ENCODE data around the gene NAXD.
A peak's percentile ranks its signal among the peaks of the same experiment; 100 is the strongest.
"Not testable (repeated sequence)": the region's sequence is repeated elsewhere in the genome, so short reads cannot be mapped to it uniquely, and the experiment has no call there.

NAXD gene

DNA sequence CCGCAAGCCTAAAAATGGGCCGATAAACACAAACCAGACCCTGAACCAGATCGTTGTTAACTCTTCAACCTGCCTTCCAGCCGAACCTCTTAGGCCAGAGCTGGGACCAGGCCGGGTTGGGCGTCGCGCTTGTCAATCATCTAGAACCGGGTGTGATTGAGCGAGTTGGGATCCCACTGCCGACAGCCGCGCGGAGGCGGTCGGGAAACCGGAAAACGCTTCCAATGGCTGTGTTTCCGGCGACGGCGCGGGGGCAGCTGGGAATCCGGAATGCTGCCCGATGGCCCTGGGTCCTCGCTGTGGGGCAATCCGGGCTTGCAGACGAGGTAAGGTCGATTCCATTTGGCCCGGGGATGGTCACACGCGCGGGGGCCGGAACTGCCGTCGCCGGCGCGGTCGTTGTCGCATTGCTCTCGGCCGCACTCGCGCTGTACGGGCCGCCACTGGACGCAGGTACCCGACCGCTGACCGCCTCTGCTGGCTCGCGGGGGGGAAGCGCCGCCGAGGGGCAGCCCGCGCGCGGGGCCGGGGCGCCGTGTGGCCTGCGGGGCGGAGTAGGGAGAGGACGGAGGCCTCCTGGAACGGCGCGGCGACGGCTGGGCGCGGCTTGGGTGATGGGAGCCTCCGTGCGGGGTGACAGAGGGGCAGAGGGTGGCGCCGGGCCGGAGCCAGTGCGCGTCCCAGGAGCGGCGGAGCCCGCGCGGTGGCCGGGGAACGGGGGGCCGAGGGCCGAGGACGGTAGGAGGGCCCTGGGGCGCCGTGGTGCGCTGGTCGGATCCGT, at the start of gene NAXD:
Gene NAXD, plus strand, starts transcription at position 224 of the 781 bp plus-strand sequence. Its CDS starts 57 bp downstream, at position 281.
- DNase-seq (ENCODE audit: low read depth in 1 of 2, low spot score in 1 of 2) = peak; percentile 62 to 86

DNA sequence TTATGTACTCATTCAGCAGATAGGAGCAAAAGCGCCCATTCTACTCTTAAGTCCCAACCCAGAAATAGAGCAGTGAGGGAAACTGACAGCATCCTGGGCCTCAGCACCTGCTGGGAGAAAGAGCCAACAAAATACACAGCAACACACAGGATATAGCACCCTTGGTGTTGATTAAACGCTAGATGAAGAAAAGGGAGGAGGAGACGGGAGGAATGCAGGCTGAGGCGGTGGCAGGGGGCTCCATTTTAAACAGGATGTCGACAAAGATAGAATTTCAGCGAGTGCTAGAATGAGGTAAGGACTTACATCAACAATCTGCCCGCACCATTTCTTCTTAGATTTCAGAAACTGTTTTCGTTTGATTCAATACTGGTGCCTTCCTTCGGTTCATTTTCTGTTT, 49.2 kb upstream of the NAXD start:
- DNase-seq (ENCODE audit: low read depth in 1 of 2, low spot score in 1 of 2) = no peak

DNA sequence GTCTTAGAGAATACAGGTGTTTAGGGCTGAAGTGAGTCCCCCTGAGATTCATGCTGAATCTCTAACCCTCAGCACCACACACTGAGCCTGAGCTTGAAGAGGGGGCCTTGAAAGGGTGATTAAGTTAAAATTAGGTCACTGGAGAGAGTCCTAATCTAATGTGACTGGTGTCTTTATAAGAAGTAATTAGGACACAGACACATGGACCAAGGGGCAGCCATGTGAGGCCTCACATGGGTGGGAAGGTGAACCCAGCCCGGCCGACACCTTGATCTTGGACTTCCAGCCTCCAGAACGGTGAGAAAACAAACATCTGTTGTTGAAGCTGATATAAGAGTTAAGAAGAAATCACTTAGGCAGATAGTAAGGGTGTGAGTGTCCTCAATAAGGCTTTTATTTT, 46.7 kb upstream of the NAXD start:
- DNase-seq (ENCODE audit: low read depth in 1 of 2, low spot score in 1 of 2) = no peak

DNA sequence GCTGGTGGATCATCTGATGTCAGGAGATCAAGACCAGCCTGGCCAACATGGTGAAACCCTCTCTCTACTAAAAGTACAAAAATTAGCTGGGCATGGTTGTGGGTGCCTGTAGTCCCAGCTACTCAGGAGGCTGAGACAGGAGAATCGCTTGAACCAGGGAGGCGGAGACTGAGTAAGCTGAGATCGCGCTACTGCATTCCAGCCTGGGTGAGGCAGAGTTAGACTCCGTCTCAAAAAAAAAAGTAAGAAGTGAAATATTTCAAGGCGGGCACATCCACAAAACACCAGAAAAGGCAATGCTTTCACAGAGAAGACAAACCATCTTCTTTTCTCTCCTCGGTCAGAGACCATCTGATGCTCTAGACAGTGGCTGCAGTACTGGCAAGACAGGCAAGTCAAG, 45.4 kb upstream of the NAXD start:
- DNase-seq (ENCODE audit: low read depth in 1 of 2, low spot score in 1 of 2) = not testable (repeated sequence)

DNA sequence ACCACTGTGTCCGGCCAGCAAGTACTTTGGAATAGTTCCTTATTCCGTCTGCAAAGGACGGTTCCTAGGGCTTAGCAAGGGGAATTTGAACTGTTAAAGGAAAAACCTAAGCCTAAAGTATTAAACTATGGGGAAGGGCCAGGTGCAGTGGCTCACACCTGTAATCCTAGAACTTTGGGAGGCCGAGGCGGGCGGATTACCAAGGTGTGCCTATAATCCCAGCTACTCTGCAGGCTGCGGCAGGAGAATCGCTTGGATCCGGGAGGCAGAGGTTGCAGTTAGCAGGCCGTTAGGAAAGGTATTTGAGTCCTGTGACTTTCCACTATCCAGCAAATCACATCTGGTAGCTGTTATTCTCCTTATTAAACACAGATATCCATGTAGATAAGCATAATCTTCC, 44.5 kb upstream of the NAXD start:
- DNase-seq (ENCODE audit: low read depth in 1 of 2, low spot score in 1 of 2) = no peak

DNA sequence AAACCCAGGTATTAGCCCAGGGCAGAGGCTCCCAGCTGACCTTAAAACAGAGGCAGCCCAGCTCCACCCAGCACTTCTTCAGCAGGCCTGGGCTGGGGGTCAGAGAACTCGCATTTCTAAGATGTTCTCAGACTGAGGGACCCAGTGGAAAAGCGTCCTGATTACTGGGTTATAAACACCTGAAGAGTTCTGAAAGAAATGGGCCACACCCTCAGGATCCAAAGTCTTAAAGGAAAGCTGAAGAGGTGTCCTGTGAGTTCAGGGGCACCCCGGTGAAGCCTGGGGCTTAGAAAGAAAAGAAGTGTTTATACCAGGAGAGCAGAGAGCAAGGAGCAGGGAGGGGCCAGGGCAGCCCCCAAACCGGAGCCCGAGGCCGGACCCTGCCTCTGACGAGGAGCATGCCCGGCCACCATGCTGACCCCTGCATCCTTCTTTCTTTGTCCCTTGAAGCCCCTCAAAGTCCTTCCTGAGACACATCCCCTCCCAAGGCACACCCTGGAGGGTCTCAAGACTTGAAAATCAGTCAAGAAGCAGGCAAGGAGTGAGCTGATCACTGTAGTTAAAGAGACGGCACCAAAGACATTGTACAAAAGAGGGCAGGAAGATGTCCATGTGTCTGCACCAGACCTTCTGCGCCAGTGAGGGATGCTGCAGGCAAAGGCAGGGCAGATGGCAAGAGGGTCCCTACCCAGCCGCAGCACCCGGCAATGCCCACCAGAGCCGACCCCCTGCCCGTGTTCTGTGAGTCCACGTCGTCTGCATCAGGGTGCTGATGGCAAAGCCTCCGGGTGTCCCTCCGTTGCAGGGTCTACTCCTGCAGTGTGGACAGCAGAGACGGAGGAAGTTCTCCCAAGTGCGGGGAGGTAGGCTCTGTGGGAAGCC, 43.2 kb upstream of the NAXD start:
- no peak for DNase-seq (ENCODE audit: low read depth in 1 of 2, low spot score in 1 of 2)

DNA sequence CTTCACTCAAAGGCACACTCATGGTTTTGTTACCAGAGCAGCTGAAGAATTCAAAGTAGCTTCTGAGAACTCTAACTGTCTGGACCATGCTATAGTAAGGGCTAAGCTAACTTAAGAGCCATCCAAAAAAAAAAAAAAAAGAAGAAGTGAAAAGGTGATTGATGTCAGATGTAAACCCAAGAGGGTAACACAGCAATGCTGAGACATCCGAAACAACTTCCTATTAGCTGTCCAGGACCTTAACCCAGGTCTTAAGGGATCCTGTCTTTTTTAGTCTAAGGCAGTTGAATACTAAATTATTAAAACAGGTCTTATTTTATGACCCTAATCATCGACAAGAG, 42.6 kb upstream of the NAXD start:
- DNase-seq (ENCODE audit: low read depth in 1 of 2, low spot score in 1 of 2) = no peak

DNA sequence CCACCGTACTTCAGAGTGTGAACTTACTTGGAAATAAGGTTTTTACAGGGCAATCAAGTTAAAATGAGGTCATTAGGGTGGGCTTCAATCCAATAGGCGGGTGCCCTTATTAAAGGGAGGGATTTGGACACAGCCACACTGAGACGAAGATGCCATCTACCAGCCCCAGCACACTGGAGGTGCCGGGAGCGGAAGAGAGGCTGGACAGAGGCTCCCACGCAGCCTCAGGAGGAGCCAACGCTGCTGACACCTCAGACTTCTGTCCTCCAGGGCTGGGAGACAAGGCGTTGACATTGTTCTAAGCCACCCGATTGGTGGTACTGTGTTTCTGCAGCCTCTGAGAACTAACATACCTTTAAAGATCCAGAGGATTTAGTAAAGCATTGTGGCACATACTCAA, 41.2 kb upstream of the NAXD start:
- DNase-seq (ENCODE audit: low read depth in 1 of 2, low spot score in 1 of 2) = no peak

DNA sequence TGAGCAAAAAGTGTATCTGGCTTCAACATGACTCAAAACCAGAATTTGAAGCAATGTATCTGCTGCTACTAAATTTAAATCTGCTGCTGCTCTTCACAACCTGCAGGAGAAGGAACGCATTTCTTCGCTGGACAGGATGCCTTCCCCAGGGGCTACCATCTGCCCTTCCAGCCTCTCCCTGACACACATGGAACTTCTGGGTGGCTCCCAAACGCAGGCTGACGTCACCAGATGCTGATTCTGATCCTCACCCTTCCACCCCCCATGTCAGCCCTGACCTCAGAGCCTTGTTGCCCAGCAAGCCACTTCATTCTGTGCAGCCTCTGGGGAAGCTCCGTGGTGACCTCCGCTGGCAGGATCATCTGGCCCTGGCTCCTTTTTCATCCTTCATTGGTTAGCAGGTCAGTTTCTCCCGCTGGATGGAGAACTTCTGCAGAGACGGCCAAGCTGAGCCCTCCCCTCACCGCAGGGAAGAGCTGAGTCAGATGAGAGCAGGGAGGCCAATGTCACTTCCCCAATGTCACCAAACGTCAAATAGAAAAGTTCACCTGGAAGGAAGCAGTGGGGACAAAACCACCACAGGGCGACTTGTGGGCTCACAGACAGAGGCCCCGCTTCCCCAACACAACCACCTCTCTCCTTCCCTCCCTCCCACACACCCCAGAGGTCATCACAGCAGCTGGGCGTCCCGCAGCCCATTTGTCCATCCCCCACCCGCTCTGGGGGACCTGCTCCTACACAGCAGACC, 39.8 kb upstream of the NAXD start:
- no peak for DNase-seq (ENCODE audit: low read depth in 1 of 2, low spot score in 1 of 2)

DNA sequence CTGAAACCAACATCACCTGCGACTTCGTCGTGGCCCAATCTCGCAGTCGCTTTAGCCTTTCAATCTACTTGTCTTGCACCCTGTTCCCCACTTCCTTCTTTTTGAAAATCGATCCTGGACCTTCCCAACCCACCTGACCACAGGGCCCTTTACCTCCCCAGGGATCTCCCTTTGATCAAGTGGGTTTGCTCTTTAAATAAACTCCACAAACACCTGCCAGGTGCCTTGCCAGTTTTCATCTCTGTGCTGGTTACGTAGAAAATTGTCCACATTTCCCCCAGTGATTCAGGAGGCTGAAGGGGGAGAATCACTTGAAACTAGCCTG, 39.3 kb upstream of the NAXD start:
- DNase-seq (ENCODE audit: low read depth in 1 of 2, low spot score in 1 of 2) = no peak

DNA sequence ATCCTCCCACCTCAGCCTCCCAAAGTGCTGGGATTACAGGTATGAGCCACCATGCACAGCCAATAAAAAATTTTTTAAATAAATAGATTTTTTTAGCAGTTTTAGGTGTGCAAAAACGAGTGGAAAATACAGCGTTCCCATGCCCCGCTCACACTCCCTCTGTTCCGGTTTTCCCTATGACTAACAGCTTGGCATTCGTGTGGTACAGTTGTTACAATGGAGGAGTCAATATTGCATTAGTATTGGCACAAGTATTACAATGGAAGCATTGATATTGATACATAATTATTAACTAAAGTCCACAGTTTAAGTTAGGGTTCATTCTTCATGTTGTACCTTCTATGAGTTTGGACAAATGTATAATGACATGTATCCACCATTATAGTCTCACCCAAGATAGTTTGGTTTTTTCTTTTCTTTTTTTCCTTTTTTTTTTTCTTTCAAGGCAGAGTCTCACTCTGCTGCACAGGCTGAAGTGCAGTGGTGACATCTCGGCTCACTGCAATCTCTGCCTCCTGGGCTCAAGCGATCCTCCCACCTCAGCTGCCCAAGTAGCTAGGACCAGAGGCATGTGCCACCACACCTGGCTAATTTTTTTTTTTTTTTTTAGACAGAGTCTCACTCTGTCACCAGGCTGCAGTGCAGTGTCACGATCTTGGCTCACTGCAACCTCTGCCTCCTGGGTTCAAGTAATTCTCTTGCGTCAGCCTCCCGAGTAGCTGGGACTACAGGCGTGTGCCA, 38.4 kb upstream of the NAXD start:
- no peak for DNase-seq (ENCODE audit: low read depth in 1 of 2, low spot score in 1 of 2)

DNA sequence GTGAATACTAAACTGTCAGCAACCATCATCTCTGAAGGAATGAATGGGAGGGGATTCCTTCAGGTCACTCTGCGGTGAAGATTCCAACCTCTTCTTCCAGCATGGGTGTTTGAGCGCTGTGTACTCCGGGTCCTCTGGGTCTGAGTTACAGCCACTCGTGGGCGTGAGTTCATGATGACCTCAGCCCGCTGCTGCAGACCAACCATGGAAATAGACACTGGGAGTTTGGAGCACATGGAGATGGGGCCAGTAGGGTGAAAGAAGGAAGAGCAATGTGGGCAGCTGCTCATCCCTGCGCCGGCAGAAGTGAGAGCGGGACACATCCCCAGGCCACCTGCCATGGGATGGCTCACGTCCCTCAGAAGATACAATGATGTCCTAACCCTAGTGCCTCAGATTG, 37.0 kb upstream of the NAXD start:
- no peak for DNase-seq (ENCODE audit: low read depth in 1 of 2, low spot score in 1 of 2)

DNA sequence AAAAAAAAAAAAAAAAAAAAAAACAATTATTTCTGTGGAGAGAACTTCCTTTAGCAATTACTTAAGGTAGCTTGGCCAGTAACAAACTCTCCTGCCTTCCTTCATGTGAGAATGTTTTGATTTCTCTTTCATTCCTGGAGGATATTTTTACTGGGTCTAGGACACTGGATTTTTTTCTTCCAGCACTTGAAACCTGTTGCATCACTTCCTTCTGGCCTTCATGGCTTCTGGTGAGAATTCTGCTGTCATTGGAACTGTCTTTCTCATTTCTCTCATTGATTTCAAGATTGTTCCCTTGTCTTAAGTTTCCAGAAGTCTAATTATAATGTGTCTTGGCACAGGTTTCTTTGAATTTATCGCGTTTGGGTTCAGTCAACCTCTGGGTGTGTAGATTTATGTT, 34.5 kb upstream of the NAXD start:
- no peak for DNase-seq (ENCODE audit: low read depth in 1 of 2, low spot score in 1 of 2)

DNA sequence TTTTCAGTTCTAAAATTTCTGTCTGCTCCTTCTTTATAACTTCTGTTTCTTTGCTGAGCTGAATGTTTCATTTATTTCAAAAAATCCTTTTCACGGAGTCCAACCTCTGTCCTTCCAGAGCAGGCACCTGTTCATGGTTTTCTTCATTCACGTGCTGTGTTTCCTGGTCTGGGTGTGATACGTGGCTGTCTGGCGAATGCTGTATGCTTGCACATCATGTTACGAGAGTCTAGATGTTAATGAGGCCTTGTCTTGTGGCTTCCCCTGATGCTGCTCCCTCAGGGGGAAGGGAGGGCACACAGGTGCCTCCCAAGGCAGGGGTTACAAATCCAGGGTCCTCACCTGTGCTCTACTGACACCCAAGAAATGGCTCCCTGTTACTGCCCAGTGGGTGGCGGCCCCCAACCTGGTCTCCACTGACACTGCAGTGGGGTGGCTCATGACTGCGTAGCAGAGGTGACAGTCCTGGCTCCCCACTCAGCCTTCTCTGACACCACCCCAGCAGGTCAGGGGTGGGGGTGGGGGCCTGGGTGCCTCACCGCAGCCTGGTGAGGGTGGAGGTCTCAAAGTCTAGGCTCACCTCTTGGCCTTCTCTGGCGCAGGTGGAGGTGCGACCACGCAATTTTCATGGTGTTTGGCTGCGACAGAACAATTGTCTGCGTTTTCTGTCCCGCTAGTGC, 33.7 kb upstream of the NAXD start:
- no peak for DNase-seq (ENCODE audit: low read depth in 1 of 2, low spot score in 1 of 2)

DNA sequence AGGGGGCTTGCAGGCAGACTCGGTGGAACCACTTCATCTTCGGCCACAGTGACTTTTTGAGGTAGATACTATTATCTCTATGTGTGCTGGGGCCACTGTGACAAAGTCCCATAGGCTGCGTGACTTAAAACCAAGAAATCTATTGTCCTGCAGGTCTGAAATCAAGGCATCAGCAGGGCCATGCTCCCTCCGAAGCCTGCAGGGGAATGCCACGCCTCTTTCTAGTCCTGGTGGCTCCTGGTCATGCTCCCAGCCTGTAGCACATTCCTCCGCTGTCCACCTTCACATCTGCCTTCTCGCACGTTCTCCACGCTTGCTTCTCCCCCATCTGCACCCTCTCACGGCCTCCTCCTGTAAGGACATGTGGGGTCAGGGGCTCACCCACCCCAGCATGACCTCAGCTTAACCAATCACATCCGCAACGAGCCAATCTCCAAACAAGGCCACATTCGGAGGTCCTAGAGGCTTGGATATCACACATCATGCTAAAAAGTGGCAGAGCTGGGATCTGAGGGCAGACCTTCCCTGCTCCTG, 32.9 kb upstream of the NAXD start:
- no peak for DNase-seq (ENCODE audit: low read depth in 1 of 2, low spot score in 1 of 2)

DNA sequence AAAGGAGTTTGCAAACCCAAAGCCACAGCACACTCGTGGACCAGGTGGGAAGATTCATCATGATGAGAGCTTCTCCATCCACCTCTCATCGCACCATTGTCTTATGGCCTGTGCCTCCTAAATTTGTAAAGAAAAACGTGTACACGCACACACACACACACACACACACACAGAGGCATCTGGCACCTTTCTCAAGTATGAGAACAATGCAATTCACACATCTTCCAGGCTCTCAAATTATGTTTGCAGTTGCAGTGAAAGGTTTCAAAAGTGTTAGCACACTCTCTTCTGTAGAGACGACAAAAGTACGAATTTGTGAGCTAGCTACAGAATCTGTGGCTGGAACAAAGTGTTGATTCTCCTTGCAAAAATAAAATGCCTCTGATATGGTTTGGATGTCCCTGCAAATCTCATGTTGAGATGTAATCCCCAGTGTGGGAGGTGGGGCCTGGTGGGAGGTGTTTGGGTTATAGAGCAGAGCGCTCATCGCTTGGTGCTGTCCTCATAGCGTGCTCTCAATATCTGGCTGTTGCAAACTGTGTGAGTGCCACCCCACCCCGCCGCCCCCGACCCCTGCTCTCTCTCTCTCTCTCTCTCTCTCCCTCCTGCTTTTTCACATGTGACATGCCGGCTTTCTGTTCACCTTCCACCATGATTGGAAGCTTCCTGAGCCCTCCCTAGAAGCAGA, 32.0 kb upstream of the NAXD start:
- DNase-seq (ENCODE audit: low read depth in 1 of 2, low spot score in 1 of 2) = no peak

DNA sequence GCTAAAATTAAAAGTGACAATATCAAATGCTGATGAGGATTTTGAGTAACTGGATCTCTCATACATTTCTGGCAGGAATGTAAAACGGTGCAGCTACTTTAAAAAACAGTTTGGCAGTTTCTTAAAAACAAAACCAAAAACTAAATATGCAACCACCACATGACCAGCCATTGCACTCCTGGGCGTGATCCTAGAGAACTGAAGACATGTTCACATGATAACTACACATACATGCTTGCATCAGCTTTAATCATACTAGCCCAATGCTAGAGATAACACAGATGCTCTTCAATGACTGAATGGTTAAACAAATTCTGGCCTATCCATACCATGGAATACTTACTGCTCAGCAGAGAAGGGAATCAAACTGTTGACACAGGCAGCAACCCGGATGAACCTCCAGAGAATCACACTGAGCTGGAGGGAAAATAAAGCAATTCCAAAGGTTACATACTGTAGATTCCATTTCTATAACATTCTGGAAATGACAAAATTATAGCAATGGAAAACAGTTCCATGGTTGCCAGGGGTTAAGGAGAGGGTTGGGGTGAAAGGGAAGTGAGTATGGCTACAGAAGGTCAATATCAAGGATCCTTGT, 25.5 kb upstream of the NAXD start:
- no peak for DNase-seq (ENCODE audit: low read depth in 1 of 2, low spot score in 1 of 2)

DNA sequence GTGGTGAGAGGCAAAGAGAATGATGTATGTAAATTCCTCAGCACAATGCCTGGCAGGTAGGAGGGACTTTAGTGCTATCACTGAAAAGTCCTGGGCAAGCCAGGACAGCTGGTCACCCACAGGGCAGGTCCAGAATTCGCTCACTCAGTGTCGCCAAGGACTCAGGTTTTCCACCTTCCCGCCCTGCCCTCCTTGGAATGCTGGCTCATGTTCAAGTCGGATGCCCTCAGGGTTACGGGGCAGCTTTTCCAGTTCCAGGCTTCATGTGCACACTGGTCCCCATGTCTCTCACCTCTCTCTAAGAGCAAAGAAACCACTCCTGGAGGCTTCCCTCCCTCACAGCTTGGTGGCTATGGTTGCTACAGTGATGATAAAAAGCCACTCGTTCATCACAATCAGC, 24.8 kb upstream of the NAXD start:
- DNase-seq (ENCODE audit: low read depth in 1 of 2, low spot score in 1 of 2) = no peak

DNA sequence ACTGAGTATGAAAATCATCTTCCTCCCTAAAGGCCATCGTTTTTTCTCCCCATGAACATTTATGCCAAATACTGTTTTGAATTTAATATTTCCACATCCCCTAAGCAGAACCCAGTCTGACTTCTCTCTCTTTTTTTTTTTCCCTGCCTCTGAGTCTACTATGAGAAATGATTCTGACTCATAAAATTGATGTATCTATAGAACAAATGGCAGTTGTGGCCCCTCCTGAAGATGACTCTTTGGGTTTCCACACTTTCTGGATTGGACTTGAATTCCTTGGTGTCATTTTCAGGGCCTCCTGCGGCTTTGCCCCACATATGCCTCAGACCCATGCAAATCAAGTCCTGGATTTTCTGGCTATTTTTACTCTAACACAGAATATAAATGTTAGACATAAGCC, 22.7 kb upstream of the NAXD start:
- DNase-seq (ENCODE audit: low read depth in 1 of 2, low spot score in 1 of 2) = no peak
